Measurements from ENCODE around the gene PDZD11.
A peak's percentile ranks its signal among the peaks of the same experiment; 100 is the strongest.
"Not testable (repeated sequence)": the region's sequence is repeated elsewhere in the genome, so short reads cannot be mapped to it uniquely, and the experiment has no call there.

The PDZD11 gene, protein sequence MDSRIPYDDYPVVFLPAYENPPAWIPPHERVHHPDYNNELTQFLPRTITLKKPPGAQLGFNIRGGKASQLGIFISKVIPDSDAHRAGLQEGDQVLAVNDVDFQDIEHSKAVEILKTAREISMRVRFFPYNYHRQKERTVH

GRCh38 chrX:70289793-70290770 is at the start of gene PDZD11, which contains the start of gene KIF4A:
PDZD11 (minus strand) TSS chrX:70289927; CDS start chrX:70289341, 586 bp downstream.
KIF4A (plus strand) TSS chrX:70290104; CDS start chrX:70290459, 355 bp downstream.
- peak within 1 kb of the TSS; percentile 61 for H3K4me3 ChIP-seq (ENCODE audit: low read length)
- no peak for TF ChIP-seq ZNF274 (IDR thresholded peaks at IDR 0.05; ENCODE audit: low read depth, low read length)

GRCh38 chrX:70338290-70338689 is 48.6 kb upstream of the PDZD11 start:
- H3K4me3 ChIP-seq (ENCODE audit: low read length): no peak overlapping the region
- no peak for TF ChIP-seq ZNF274 (IDR thresholded peaks at IDR 0.05; ENCODE audit: low read depth, low read length)

GRCh38 chrX:70336767-70337166 is 47.0 kb upstream of the PDZD11 start:
- no peak overlapping the region for H3K4me3 ChIP-seq (ENCODE audit: low read length)
- no peak for TF ChIP-seq ZNF274 (IDR thresholded peaks at IDR 0.05; ENCODE audit: low read depth, low read length)

DNA sequence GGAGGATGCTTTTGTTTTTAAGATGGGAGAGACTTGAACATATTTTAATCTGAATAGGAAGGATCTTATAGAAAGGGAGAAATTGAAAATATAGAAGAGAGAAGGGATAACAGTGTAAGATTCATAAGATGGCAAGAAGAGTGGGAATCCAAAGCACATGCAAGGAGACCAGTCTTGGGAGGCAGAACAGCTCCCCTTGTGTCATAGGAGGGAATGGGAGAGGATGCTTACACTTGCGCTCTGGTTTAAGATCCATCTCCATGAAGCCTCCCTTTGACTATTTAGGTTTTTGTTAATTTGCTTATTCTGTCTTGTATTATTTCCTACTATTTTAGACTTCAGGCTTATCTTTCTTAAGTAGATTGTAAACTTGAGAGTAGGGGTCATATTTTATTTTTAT is 42.9 kb upstream of the PDZD11 start:
- no peak overlapping the region for H3K4me3 ChIP-seq (ENCODE audit: low read length)
- no peak for TF ChIP-seq ZNF274 (IDR thresholded peaks at IDR 0.05; ENCODE audit: low read depth, low read length)

- no peak for TF ChIP-seq ZNF274 (IDR thresholded peaks at IDR 0.05; ENCODE audit: low read depth, low read length)
- H3K4me3 ChIP-seq (ENCODE audit: low read length): no peak overlapping the region
Observed at GRCh38 chrX:70331161-70331560, 41.4 kb upstream of the PDZD11 start.

GRCh38 chrX:70324326-70324725 is 34.6 kb upstream of the PDZD11 start:
- no peak overlapping the region for H3K4me3 ChIP-seq (ENCODE audit: low read length)
- TF ChIP-seq ZNF274 (IDR thresholded peaks at IDR 0.05; ENCODE audit: low read depth, low read length): no peak

DNA sequence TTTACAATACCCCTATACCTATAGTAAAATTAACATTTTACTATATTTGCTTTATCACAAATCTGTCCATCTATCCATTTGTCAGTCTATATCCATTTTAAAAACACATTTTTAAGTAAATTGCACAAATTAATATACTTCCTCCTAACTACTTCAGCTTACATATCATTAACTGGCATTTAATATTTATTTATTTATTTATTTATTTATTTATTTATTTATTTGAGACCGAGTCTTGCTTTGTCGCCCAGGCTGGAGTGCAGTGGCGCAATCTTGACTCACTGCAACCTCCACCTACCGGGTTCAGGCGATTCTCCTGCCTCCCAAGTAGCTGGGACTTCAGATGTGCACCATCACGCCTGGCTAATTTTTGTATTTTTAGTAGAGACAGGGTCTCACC is 33.9 kb upstream of the PDZD11 start:
- not testable (repeated sequence) for H3K4me3 ChIP-seq (ENCODE audit: low read length)

GRCh38 chrX:70322784-70323183 is 33.1 kb upstream of the PDZD11 start:
- TF ChIP-seq ZNF274 (IDR thresholded peaks at IDR 0.05; ENCODE audit: low read depth, low read length): no peak
- H3K4me3 ChIP-seq (ENCODE audit: low read length): no peak overlapping the region

- H3K4me3 ChIP-seq (ENCODE audit: low read length): no peak overlapping the region
- TF ChIP-seq ZNF274 (IDR thresholded peaks at IDR 0.05; ENCODE audit: low read depth, low read length): no peak
Observed at GRCh38 chrX:70313503-70313902, 23.8 kb upstream of the PDZD11 start.

- no peak for TF ChIP-seq ZNF274 (IDR thresholded peaks at IDR 0.05; ENCODE audit: low read depth, low read length)
- no peak overlapping the region for H3K4me3 ChIP-seq (ENCODE audit: low read length)
Observed at GRCh38 chrX:70301716-70302115, 12.0 kb upstream of the PDZD11 start.

DNA sequence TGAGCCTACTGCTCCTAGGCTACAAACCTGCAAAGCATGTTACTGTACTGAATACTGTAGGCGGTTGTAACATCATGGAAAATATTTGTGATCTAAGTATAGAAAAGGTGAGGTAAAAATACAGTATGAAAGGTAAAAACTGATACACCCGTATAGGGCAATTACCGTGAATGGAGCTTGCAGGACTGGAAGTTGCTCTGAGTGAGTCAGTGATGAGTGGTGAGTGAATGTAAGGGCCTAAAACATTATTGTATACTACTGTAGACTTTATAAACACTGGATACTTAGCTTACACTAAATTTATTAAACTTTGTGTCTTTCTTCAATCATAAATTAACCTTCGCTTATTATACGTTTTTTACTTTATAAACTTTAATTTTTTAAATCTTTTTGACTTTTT is 3.9 kb upstream of the PDZD11 start:
- H3K4me3 ChIP-seq (ENCODE audit: low read length): no peak overlapping the region
- no peak for TF ChIP-seq ZNF274 (IDR thresholded peaks at IDR 0.05; ENCODE audit: low read depth, low read length)

DNA sequence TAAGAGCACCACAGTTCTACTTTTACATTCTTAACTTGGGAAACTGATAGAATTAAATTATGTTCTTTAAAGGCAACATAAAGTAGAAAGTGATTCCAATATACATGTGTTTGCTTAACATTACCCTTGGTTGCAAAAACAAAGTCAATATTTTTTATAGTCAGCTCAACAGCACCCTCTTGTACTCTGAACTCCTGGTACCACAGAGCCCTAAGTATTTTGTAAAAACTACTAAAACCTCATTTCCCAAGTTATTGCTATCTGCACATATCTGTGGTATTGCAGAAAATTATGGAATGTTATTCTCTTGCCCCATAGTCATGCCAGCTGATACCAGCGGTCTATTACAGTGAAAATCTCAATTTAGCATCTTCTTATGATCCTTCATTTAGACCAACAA is 3.1 kb upstream of the PDZD11 start:
- H3K4me3 ChIP-seq (ENCODE audit: low read length): no peak overlapping the region
- no peak for TF ChIP-seq ZNF274 (IDR thresholded peaks at IDR 0.05; ENCODE audit: low read depth, low read length)

DNA sequence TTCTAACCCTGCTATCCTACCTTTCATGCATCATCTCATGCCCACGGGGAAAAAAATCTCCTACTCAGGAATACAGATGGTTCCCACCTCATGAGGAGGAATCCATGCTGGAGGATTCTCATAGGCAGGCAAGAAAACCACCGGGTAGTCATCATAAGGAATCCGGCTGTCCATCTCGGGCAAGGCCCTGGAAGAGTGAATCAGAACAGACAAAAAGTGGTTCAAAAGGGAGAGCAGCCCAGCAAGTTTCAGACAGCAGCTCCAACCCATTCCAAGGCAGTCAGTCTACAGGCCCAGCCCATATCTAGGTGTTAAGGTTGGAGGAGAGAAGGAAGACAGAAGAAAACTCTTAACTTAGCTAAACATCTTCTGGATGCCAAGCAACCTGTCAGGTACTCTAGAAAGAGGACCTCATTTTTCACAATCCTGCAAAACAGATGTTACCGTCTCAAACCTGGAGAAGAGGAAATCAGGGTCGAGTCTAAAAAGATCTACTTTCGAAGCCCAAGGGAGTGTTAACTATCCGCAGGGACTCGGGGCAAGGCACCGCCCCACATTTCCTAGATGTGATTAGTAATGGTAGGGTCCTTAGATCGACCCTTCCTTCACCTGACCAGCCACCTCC is 447 bp downstream of the PDZD11 start:
- no peak for TF ChIP-seq ZNF274 (IDR thresholded peaks at IDR 0.05; ENCODE audit: low read depth, low read length)
- peak overlapping the region; percentile 61 for H3K4me3 ChIP-seq (ENCODE audit: low read length)

DNA sequence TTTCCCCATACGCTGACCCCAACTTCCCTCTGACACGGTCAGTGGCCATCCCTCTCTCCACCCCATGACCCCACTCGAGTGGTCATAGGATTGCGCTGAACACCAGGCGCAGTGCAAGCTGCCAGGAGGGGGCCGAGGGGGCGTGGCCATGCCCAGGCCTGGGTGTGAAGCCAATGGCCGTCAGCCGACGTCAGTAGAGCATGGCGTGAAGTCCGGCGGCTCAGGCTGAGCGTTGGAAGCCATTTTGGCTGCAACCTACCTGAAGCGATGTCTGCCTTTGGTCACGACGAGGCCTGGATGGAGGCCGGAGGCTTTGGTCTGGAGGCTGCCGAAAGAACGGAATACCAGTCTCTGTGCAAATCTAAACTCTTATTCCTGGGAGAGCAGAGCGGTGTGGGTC is 7.8 kb downstream of the PDZD11 start, which contains the start of gene RAB41:
Gene RAB41 (plus strand): TSS at position 222 of the 400 bp plus-strand sequence. CDS start 46 bp downstream, at position 268.
- no peak for TF ChIP-seq ZNF274 (IDR thresholded peaks at IDR 0.05; ENCODE audit: low read depth, low read length)
- H3K4me3 ChIP-seq (ENCODE audit: low read length): no peak within 1 kb of the TSS

DNA sequence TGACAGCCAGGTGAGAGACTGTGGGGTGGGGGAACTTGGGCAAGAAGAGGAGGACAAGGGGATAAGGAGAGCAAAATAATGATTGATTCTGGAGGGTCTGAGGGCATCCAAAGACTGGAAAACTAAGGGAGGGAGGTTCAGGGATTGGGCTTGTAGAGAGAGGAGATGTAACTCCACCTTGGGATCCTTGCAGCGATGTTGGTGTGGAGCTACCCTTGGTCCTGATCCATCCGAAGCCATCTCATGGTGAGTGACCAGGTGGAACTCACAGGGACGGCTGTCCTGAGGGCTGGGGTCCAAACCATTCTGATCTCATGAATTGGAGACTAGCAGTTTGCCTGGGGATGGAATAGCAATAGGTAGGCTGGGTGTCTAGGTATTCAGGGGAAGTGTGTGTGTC is 9.2 kb downstream of the PDZD11 start:
- no peak overlapping the region for H3K4me3 ChIP-seq (ENCODE audit: low read length)
- no peak for TF ChIP-seq ZNF274 (IDR thresholded peaks at IDR 0.05; ENCODE audit: low read depth, low read length)

Measured in GM08714 (cell line).